SK-N-SH (cell line): ENCODE measurements around the gene MCTP1. TPM values are rescaled to one million over a fixed set of nuclear protein-coding genes. Genes with fewer than 3 reads are reported as not detected.
"Not testable (repeated sequence)": the region's sequence is repeated elsewhere in the genome, so short reads cannot be mapped to it uniquely, and the experiment has no call there.

Source experiments
- CTCF ChIA-PET: fragments of 300-600, 350-600 bp; formaldehyde crosslinking; extraction: SDS; loops from one replicate; lab custom pipeline; 2021; lab: Yijun Ruan, JAX
- POLR2A ChIA-PET: fragments of 350-600 bp; sonication (Branson Sonifier 250); formaldehyde crosslinking; extraction: SDS; loops from one replicate; lab custom pipeline; 2020; ENCODE audit warnings: antibody characterized with exemption, inconsistent platforms; lab: Yijun Ruan, JAX
- DNase-seq: peaks from one replicate; pipeline ENCODE4 v3.0.0; 2012
- H2AFZ ChIP-seq: fragments of 200-600 bp; sonication (generic); 2 replicates; pipeline ENCODE4 v1.8.1; 2016; ENCODE audit warnings: antibody characterized with exemption, mild to moderate bottlenecking, low read depth
- H3F3A ChIP-seq: fragments of 200-600 bp; sonication (generic); replicated peaks from 2 replicates; pipeline ENCODE3; 2016; ENCODE audit warnings: antibody characterized with exemption, mild to moderate bottlenecking; ENCODE audit not compliant: insufficient read depth
- H3K27ac ChIP-seq, 2 experiments: fragments of 200-500 bp in 1 of 2; fragments of 200-600 bp in 1 of 2; sonication (Bioruptor generic) in 1 of 2; sonication (generic), shearing (Covaris generic) in 1 of 2; 2 replicates each; pipeline versions ENCODE4 v1.5.1 to v1.6.1; 2014 to 2016; ENCODE audit warnings: low read depth in 2 of 2, inconsistent platforms in 1 of 2, low read length in 1 of 2, mild to moderate bottlenecking in 1 of 2, mixed read lengths in 1 of 2
- H3K27me3 ChIP-seq: fragments of 200-600 bp; sonication (generic), shearing (Covaris generic); 2 replicates; pipeline ENCODE4 v1.6.1; 2016; ENCODE audit warnings: mixed run types; ENCODE audit not compliant: insufficient read depth
- H3K36me3 ChIP-seq, 2 experiments: fragments of 200-500 bp in 1 of 2; fragments of 200-600 bp in 1 of 2; sonication (Bioruptor generic) in 1 of 2; sonication (generic) in 1 of 2; replicated peaks in 1 of 2; 2 replicates each; pipeline versions ENCODE3 to v1.5.1; 2014 to 2016; ENCODE audit warnings: low read length in 1 of 2, mild to moderate bottlenecking in 1 of 2; ENCODE audit not compliant: insufficient read depth in 2 of 2, control insufficient read depth in 1 of 2
- H3K4me1 ChIP-seq, 2 experiments: fragments of 200-500 bp in 1 of 2; fragments of 200-600 bp in 1 of 2; sonication (Bioruptor generic) in 1 of 2; sonication (generic), shearing (Covaris generic) in 1 of 2; 2 replicates each; pipeline versions ENCODE4 v1.5.1 to v1.6.1; 2014 to 2016; ENCODE audit warnings: low read depth in 1 of 2, low read length in 1 of 2, mixed run types in 1 of 2; ENCODE audit not compliant: insufficient read depth in 2 of 2, control insufficient read depth in 1 of 2
- H3K4me2 ChIP-seq: fragments of 200-600 bp; sonication (generic), shearing (Covaris generic); 2 replicates; pipeline ENCODE4 v1.6.1; 2017; ENCODE audit warnings: mixed run types
- H3K4me3 ChIP-seq, 2 experiments: fragments of 200-500 bp in 1 of 2; fragments of 200-600 bp in 1 of 2; sonication (Bioruptor generic) in 1 of 2; sonication (generic), shearing (Covaris generic) in 1 of 2; 2 replicates each; pipeline versions ENCODE4 v1.5.1 to v1.8.1; 2014 to 2016; ENCODE audit warnings: low read depth in 2 of 2, inconsistent platforms in 1 of 2, low read length in 1 of 2, mild to moderate bottlenecking in 1 of 2, mixed read lengths in 1 of 2, moderate library complexity in 1 of 2
- H3K79me2 ChIP-seq: fragments of 200-600 bp; sonication (generic); 2 replicates; pipeline ENCODE4 v1.8.1; 2017; ENCODE audit warnings: mild to moderate bottlenecking; ENCODE audit not compliant: insufficient read depth
- H3K9ac ChIP-seq: fragments of 200-600 bp; sonication (generic); 2 replicates; pipeline ENCODE4 v1.6.1; 2017; ENCODE audit warnings: mixed run types
- H3K9me2 ChIP-seq: fragments of 200-600 bp; sonication (generic); 2 replicates; pipeline ENCODE4 v1.6.1; 2017; ENCODE audit warnings: mixed run types
- H3K9me3 ChIP-seq: fragments of 200-600 bp; sonication (generic); 2 replicates; pipeline ENCODE4 v1.6.1; 2017; ENCODE audit warnings: mixed run types, mild to moderate bottlenecking, moderate library complexity
- H4K20me1 ChIP-seq: fragments of 200-600 bp; sonication (generic); 2 replicates; pipeline ENCODE4 v1.6.1; 2017; ENCODE audit warnings: mild to moderate bottlenecking, mixed run types; ENCODE audit not compliant: insufficient read depth
- CTCF ChIP-seq: fragments of 200-600 bp; sonication (generic); IDR thresholded peaks from 2 replicates; pipeline ENCODE4 v1.6.1; 2017; ENCODE audit warnings: antibody characterized with exemption, mild to moderate bottlenecking, moderate library complexity
- FOXM1 ChIP-seq: IDR thresholded peaks from 2 replicates; pipeline ENCODE4 v1.4.0; 2012; ENCODE audit warnings: low read depth, mild to moderate bottlenecking
- GABPA ChIP-seq: IDR thresholded peaks from 2 replicates; pipeline ENCODE4 v1.4.0; 2012; ENCODE audit warnings: low read depth, mild to moderate bottlenecking
- IRF3 ChIP-seq: fragments of 150-350 bp; IDR thresholded peaks from 2 replicates; pipeline ENCODE4 v1.6.1; 2016; ENCODE audit warnings: mild to moderate bottlenecking, low read depth, low read length
- MAX ChIP-seq: IDR thresholded peaks from 2 replicates; pipeline ENCODE4 v1.4.0; 2012; ENCODE audit warnings: low read depth
- MEF2A ChIP-seq: IDR thresholded peaks from 2 replicates; pipeline ENCODE4 v1.4.0; 2012; ENCODE audit warnings: low read depth, borderline replicate concordance
- PBX3 ChIP-seq: IDR thresholded peaks from 2 replicates; pipeline ENCODE4; 2012
- RAD21 ChIP-seq: IDR thresholded peaks from 2 replicates; pipeline ENCODE4 v1.6.1; 2012; ENCODE audit warnings: mild to moderate bottlenecking, low read length
- TAF1 ChIP-seq: IDR thresholded peaks from 2 replicates; pipeline ENCODE4 v1.6.1; 2012; ENCODE audit warnings: low read depth, mild to moderate bottlenecking, low read length, moderate library complexity, borderline replicate concordance
- TCF12 ChIP-seq: IDR thresholded peaks from 2 replicates; pipeline ENCODE4 v1.4.0; 2012
- USF1 ChIP-seq: IDR thresholded peaks from 2 replicates; pipeline ENCODE4 v1.4.0; 2012; ENCODE audit warnings: low read depth, borderline replicate concordance
- WGBS: methylation state at CpG from one replicate; pipeline ENCODE4 v1.1.6; 2017; ENCODE audit warnings: low lambda C conversion rate; 5-methylcytosine and 5-hydroxymethylcytosine counted together
- polyA plus RNA-seq, 3 experiments: library from polyadenylated mRNA; depleted of rRNA; stranded (reverse); fragments of >200 nt; gene quantifications; 2 replicates each; pipeline ENCODE4 v1.2.3, GENCODE V29; 2012

The MCTP1 gene
- polyA plus RNA-seq, 1 of the 3 experiments (the other 2 are of a cell fraction) = 0.53 TPM

GRCh38 chr5:94830520-94830919, 454.4 kb downstream of the MCTP1 start:
- Histone ChIP-seq H3K4me3 (no peak overlapping the region), H3K9me2 (no peaks in the 10 kb centered on the region), H2AFZ (no peak overlapping the region), H3K9me3 (no peaks in the 10 kb centered on the region), H3K4me1 (no peaks in the 10 kb centered on the region), H4K20me1 (no peaks in the 10 kb centered on the region), H3F3A (no peaks in the 10 kb centered on the region), H3K4me2 (no peak overlapping the region), H3K27ac (no peak overlapping the region), H3K9ac (no peak overlapping the region), H3K79me2 (no peaks in the 10 kb centered on the region), H3K36me3 (no peaks in the 10 kb centered on the region), H3K27me3 (no peaks in the 10 kb centered on the region)
- 47% methylated on average over 2 of the region's 2 CpGs for WGBS
- peak; percentile 11 for DNase-seq
- ChIA-PET POLR2A (no interaction called here), CTCF (interaction anchor here (0.9 to 3.5 kb wide), 5 partner anchors 9 to 53 kb away, joined by 3 to 17 read pairs (median 10); no protein-coding TSS in a partner anchor)
- TF ChIP-seq RAD21 = peak; percentile 29; the same call in 1 of the 2 replicates
- TF ChIP-seq FOXM1 = no peak
- TF ChIP-seq PBX3 = no peak
- no peak for TF ChIP-seq MAX
- TF ChIP-seq MEF2A = no peak
- no peak for TF ChIP-seq USF1
- peak; percentile 55 for TF ChIP-seq CTCF
- no peak for TF ChIP-seq TAF1
- no peak for TF ChIP-seq IRF3
- TF ChIP-seq TCF12 = no peak
- no peak for TF ChIP-seq GABPA

- CTCF ChIA-PET, DNase-seq, H3K9ac ChIP-seq, H3F3A ChIP-seq, H3K79me2 ChIP-seq, POLR2A ChIA-PET, H3K27ac ChIP-seq, H3K9me3 ChIP-seq, H3K27me3 ChIP-seq, H3K4me1 ChIP-seq, H2AFZ ChIP-seq, H4K20me1 ChIP-seq, H3K4me2 ChIP-seq, H3K36me3 ChIP-seq, H3K9me2 ChIP-seq, H3K4me3 ChIP-seq: not testable (repeated sequence)
- WGBS = 68% methylated on average over 5 of the region's 5 CpGs
These were observed 456.7 kb downstream of the MCTP1 start for GRCh38 chr5:94828222-94828621.
